Omental fat pad (tissue), 4 donors: Measurements from ENCODE around the gene SH3RF1. TPM values are rescaled to one million over a fixed set of nuclear protein-coding genes. Genes with fewer than 3 reads are reported as not detected.

Experiments
- ATAC-seq: fragments of 150-250 bp; one replicate; pipeline ENCODE4 v1.9.1; 2016; ENCODE audit warnings: mild to moderate bottlenecking, moderate library complexity; ENCODE audit not compliant: low FRiP score
- DNase-seq: peaks from one replicate; pipeline ENCODE4 v3.0.0-alpha.2; 2019; ENCODE audit warnings: low spot score
- CTCF ChIP-seq, 3 donors: fragments of 450-650 bp; IDR thresholded peaks; one replicate each; pipeline ENCODE4 v1.5.1; 2016 to 2017; ENCODE audit warnings: antibody characterized with exemption in 3 of 3, mild to moderate bottlenecking in 3 of 3, moderate library complexity in 2 of 3
- total RNA-seq, 4 donors: library from RNA; depleted of rRNA; stranded (reverse); fragments of >200 nt; gene quantifications; one replicate each; pipeline ENCODE4 v1.1.0, GENCODE V29; 2016

The SH3RF1 gene
- total RNA-seq, 4 donors from 2014 or later = 15.9 to 28.5 (median 23.5) TPM

- TF ChIP-seq CTCF (IDR thresholded peaks at IDR 0.05) = no peak
- ATAC-seq (no peak), DNase-seq (no peak)
Measured at GRCh38 chr4:169059306-169060211, 211.2 kb downstream of the SH3RF1 start.

GRCh38 chr4:169058312-169058711 is 212.4 kb downstream of the SH3RF1 start:
- DNase-seq (no peak), ATAC-seq (no peak)
- TF ChIP-seq CTCF (IDR thresholded peaks at IDR 0.05) = no peak

GRCh38 chr4:169054879-169055278 is 215.9 kb downstream of the SH3RF1 start:
- no peak for TF ChIP-seq CTCF (IDR thresholded peaks at IDR 0.05)
- DNase-seq (no peak), ATAC-seq (no peak)

- ATAC-seq (no peak), DNase-seq (no peak)
- TF ChIP-seq CTCF (IDR thresholded peaks at IDR 0.05) = no peak
Measured at GRCh38 chr4:169052594-169052945, 218.2 kb downstream of the SH3RF1 start.

- DNase-seq = no peak
- TF ChIP-seq CTCF (IDR thresholded peaks at IDR 0.05) = no peak
- peak; percentile 71 for ATAC-seq
Measured at GRCh38 chr4:169051761-169052593, 218.8 kb downstream of the SH3RF1 start.

GRCh38 chr4:169050881-169051760 is 219.6 kb downstream of the SH3RF1 start:
- DNase-seq = no peak
- ATAC-seq = no peak
- TF ChIP-seq CTCF (IDR thresholded peaks at IDR 0.05) = no peak
